HAP-1 (cell line): ENCODE results near the gene SMARCD3.

Experiments used
- DNase-seq, 2 experiments: peaks; one replicate each; pipeline ENCODE4 v3.0.0-alpha.2; 2016 to 2020; ENCODE audit warnings: low spot score in 2 of 2
- H3K27me3 ChIP-seq: fragments of 250-450 bp; sonication (Bioruptor Pico); 2 replicates; pipeline ENCODE4 v1.5.1; 2020; ENCODE audit warnings: low read depth, mild to moderate bottlenecking, moderate library complexity
- H3K36me3 ChIP-seq: fragments of 250-450 bp; sonication (Bioruptor Pico); replicated peaks from 2 replicates; pipeline ENCODE4 v1.5.1; 2020; ENCODE audit warnings: mild to moderate bottlenecking
- H3K4me1 ChIP-seq: fragments of 250-450 bp; sonication (Bioruptor Pico); 2 replicates; pipeline ENCODE4 v1.5.1; 2020; ENCODE audit warnings: mild to moderate bottlenecking
- H3K4me3 ChIP-seq: fragments of 250-450 bp; sonication (Bioruptor Pico); 2 replicates; pipeline ENCODE4 v1.5.1; 2020; ENCODE audit warnings: mild to moderate bottlenecking, moderate library complexity
- H3K9me3 ChIP-seq: fragments of 250-450 bp; sonication (Bioruptor Pico); 2 replicates; pipeline ENCODE4 v1.5.1; 2020; ENCODE audit warnings: mild to moderate bottlenecking, moderate library complexity
- in situ Hi-C: fragments of 300-500 bp; cut with MboI; formaldehyde crosslinking; loops from 3 replicates; pipeline ENCODE4 v1.14.3; 2020; ENCODE audit warnings: low sequenced_read_pairs, inconsistent platforms, mixed read lengths

SMARCD3 gene

DNA sequence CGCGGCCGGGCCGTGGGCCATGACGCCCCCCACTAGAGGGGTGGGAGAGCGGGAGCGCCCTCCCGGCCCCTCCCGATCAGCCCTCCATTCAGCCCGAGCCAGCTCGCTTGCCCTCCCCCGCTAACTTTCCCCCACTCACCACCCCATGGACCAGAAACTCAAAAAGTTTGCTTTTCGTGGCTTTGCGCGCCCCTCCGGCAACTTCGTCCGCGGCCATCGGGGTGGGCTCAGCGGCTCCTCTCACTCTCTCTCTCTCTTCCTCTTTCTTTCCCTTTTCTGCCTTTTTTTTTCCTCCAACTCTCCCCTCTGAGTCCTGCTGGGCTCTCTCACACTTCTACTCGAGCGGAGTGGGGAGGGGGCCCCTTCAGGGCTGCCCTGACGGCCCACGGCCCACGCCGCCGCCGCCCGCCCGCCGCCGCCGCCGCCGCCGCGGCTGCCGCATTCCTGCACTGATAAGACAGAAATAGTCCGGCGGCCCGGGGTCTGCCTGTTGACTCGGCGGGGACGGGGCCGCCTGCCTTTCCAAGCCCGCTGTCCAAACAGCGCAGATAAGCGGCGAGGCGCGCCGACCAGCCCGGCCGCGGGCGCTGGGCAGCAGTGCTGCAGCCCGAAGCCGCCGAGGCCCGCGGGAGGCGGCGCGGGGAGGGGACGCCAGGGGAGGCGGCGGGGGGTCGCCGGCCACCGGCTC is at the start of gene SMARCD3:
Gene SMARCD3 (minus strand): TSS at position 349 of the 688 bp plus-strand sequence. CDS start 132 bp downstream, at position 217.
- Histone ChIP-seq H3K36me3 (no peaks in the 10 kb centered on the region), H3K4me1 (peaks cover 58% of the 10 kb centered on the region), H3K27me3 (no peaks in the 10 kb centered on the region), H3K4me3 (peak within 1 kb of the TSS; percentile 46), H3K9me3 (no peaks in the 10 kb centered on the region; the same call in 1 of the 2 replicates)
- peak; percentile 34 to 79 for DNase-seq
- in situ Hi-C loops = no loop called here

DNA sequence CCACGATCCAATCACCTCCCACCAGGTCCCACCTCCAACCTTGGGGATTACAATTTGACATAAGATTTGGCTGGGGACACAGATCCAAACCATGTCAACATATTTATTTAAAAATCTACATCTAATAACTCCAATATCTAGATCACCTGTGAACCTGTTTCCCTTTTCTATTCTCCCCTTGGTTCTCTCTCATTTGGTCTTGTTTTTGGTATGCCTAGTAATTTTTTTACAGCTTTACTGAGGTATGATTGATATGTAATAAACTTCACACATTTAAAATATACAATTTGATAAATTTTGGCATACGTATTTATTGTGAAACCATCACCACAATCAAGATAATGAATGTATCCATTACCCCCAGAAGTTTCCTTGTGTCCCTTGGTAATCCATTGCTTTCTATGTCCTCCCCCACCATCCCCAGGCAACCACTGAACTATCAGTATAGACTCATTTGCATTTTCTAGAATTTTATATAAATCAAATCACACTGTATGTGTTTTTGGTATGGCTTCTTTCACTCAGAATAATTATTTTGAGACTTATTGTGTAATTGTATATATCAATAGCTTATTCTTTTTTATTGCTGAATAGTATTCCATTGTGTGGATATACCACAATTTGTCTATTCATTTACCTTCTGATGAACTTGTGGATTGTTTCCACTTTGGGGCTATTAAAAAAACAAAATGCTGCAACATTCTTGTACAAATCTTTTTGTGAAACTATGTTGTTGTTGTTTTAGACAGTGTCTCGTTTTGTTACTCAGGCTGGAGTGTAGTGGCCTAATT is 47.9 kb upstream of the SMARCD3 start:
- H3K4me1 ChIP-seq = no peaks in the 10 kb centered on the region
- H3K9me3 ChIP-seq = peaks cover 3% of the 10 kb centered on the region
- no peaks in the 10 kb centered on the region for H3K36me3 ChIP-seq
- DNase-seq = no peak
- in situ Hi-C loops = no loop called here
- H3K27me3 ChIP-seq = peaks cover 7% of the 10 kb centered on the region
- H3K4me3 ChIP-seq = no peak overlapping the region

DNA sequence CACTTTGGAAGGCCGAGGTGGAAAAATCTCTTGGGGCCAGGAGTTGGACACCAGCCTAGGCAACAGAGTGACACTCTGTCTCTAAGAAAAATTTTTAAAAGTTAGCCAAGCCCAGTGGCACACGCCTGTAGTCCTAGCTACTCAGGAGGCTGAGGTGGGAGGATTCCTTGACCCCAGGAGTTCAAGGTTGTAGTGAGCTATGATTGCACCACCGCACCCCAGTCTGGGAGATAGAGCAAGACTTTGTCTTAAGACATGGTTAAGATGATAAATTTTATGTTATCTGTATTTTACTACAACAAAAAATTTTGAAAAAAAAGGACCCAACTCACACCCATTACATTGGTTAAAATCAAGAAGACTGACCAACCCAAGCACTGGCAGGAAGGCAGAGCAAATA is 44.4 kb upstream of the SMARCD3 start:
- Histone ChIP-seq H3K4me1 (no peaks in the 10 kb centered on the region), H3K9me3 (peaks cover 3% of the 10 kb centered on the region; the same call in 1 of the 2 replicates), H3K4me3 (no peak overlapping the region), H3K36me3 (no peaks in the 10 kb centered on the region), H3K27me3 (peaks cover 15% of the 10 kb centered on the region)
- no peak for DNase-seq
- in situ Hi-C loops = no loop called here

DNA sequence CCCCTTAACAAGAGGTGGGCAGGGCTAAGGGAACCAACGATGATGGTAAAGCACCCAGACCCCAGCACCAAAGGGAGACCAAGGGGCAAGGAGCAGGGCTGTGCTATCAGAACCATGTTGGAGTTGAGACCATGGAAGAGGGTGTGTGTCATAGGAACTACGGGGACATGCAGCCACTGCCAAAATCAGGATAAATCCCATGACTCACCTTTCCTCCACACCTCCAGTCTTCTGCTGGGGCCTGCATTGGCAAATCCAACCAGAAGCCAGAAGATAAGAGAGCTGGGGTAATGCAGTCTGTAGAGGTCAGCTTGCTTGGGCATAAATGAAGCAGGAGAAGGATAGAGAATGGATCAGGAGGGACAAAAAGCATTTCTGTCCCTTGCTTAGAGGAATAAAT is 42.7 kb upstream of the SMARCD3 start:
- no peak for DNase-seq
- Histone ChIP-seq H3K36me3 (no peaks in the 10 kb centered on the region), H3K4me1 (no peaks in the 10 kb centered on the region), H3K9me3 (no peaks in the 10 kb centered on the region), H3K27me3 (peaks cover 15% of the 10 kb centered on the region), H3K4me3 (no peak overlapping the region)
- in situ Hi-C loops = no loop called here

DNA sequence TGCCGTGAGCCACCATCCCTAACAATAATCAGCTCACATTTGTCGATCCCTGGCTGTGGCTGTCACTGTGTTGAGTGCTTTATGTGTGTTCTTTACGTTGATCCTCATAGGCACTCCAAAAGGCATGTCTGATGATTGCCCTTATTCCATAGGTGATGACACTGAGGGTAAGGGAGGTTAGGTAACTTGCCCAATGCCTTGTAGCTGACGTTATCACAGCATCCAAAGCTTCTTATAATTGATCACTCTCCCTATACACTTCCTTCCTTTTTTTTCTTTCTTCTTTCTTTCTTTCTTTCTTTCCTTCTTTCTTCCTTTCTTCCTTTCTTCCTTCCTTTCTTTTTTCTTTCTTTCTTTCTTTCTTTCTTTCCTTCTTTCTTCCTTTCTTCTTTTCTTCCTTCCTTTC is 41.9 kb upstream of the SMARCD3 start:
- Histone ChIP-seq H3K4me1 (no peaks in the 10 kb centered on the region), H3K27me3 (peaks cover 15% of the 10 kb centered on the region), H3K4me3 (no peak overlapping the region), H3K36me3 (no peaks in the 10 kb centered on the region), H3K9me3 (no peaks in the 10 kb centered on the region)
- in situ Hi-C loops = no loop called here
- DNase-seq = no peak

DNA sequence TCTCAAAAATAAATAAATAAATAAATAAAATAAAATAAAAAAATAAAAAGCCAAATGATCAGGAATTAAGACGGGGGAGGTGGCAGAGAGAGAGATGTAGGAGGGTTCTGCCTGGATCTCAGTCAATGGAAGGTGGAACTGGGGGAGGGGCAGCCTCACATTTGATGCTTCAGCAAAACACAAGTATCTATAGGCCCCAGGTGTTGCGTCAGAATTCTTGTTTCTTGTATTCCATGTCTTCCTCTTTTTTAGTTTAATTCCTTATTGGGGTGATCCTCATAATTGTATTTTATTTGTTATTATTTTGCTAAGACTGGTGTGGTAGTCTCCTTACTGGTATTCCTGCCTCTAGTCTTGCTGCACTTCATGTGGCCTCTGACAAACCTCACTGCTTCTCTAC is 41.4 kb upstream of the SMARCD3 start:
- DNase-seq = no peak
- Histone ChIP-seq H3K4me1 (no peaks in the 10 kb centered on the region), H3K36me3 (no peaks in the 10 kb centered on the region), H3K27me3 (peaks cover 18% of the 10 kb centered on the region), H3K9me3 (no peaks in the 10 kb centered on the region), H3K4me3 (no peak overlapping the region)
- in situ Hi-C loops = no loop called here

DNA sequence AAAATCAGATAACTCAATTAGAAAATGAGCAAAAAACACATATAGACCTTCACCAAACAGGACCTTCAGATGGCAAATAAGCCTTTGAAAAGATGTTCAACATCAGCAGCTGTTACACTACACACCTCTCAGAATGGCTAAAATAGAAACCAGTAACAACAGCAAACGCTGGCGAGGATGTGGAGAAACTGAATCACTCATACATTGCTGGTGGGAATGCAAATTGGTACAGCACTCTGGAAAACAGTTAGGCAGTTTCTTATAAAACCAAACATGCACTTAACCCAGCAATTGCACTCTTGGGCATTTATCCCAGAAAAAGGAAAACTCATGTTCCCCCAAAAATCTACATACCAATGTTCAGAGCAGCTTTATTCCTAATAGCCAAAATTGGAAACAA is 37.7 kb upstream of the SMARCD3 start:
- in situ Hi-C loops = no loop called here
- Histone ChIP-seq H3K9me3 (peaks cover 7% of the 10 kb centered on the region), H3K4me1 (peaks cover 3% of the 10 kb centered on the region), H3K4me3 (no peak overlapping the region), H3K27me3 (peaks cover 14% of the 10 kb centered on the region; the same call in 1 of the 2 replicates), H3K36me3 (no peaks in the 10 kb centered on the region)
- no peak for DNase-seq

DNA sequence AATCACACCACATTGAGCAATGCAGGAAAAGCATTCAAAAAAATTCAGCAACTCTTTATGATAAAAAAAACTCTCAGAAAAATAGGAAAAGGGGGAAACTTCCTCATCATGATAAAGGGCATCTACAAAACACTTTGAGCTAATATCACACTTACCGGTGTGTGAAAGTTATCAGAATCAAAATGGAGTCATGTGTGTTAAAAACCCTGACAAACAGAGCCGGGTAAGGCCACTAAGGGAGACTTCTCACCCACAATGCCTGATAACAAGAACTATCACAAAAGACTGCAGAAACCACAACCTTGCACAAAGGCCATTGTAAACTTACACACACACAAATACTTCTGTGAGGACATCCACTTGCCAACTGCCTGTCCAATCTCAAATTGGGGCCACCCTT is 34.8 kb upstream of the SMARCD3 start:
- peaks cover 7% of the 10 kb centered on the region for H3K9me3 ChIP-seq
- no peak for DNase-seq
- H3K4me3 ChIP-seq = no peak overlapping the region
- in situ Hi-C loops = no loop called here
- peaks cover 3% of the 10 kb centered on the region for H3K4me1 ChIP-seq
- H3K27me3 ChIP-seq = peaks cover 9% of the 10 kb centered on the region; the same call in 1 of the 2 replicates
- no peaks in the 10 kb centered on the region for H3K36me3 ChIP-seq

DNA sequence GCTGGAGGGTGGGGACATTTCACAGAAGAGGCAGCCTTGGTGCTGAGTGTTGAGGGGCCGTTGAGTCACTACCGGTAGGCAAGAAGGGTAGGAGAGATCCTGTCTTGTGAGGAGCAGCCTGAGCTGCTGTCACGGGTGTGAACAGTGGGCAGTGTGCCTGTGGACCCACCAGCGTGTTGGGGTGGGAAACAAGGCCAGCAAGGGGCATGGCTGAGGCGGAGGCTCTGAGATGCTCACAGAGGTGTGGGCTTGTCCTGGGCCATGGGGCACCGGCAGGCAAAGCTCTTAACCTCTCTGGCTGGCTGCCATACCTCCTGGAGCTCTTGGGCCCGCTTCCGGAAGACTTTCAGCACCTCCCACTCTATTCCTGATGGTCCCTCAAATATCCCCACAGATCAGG is 33.6 kb upstream of the SMARCD3 start:
- Histone ChIP-seq H3K36me3 (no peaks in the 10 kb centered on the region), H3K27me3 (peaks cover 9% of the 10 kb centered on the region; the same call in 1 of the 2 replicates), H3K4me3 (no peak overlapping the region), H3K4me1 (peaks cover 3% of the 10 kb centered on the region), H3K9me3 (peaks cover 7% of the 10 kb centered on the region)
- in situ Hi-C loops = no loop called here
- DNase-seq = no peak

DNA sequence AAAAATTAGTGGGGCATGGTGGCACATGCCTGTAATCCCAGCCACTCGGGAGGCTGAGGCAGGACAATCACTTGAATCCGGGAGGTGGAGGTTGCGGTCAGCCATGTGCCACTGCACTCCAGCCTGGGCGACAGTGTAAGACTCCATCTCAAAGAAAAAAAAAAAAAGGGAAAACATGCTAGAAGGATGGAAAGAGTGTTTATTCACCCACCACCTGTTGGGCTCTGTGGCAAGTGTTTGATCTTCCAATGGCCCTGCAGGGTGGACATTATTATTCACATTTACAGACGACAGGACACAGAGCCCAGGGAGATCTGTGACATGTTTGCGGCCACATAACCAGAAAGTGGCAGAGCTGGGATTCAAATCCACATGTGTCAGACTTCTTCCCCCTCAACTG is 33.2 kb upstream of the SMARCD3 start:
- no peak for DNase-seq
- Histone ChIP-seq H3K36me3 (no peaks in the 10 kb centered on the region), H3K4me3 (no peak overlapping the region), H3K27me3 (peaks cover 9% of the 10 kb centered on the region; the same call in 1 of the 2 replicates), H3K9me3 (peaks cover 7% of the 10 kb centered on the region), H3K4me1 (peaks cover 3% of the 10 kb centered on the region)
- in situ Hi-C loops = no loop called here

DNA sequence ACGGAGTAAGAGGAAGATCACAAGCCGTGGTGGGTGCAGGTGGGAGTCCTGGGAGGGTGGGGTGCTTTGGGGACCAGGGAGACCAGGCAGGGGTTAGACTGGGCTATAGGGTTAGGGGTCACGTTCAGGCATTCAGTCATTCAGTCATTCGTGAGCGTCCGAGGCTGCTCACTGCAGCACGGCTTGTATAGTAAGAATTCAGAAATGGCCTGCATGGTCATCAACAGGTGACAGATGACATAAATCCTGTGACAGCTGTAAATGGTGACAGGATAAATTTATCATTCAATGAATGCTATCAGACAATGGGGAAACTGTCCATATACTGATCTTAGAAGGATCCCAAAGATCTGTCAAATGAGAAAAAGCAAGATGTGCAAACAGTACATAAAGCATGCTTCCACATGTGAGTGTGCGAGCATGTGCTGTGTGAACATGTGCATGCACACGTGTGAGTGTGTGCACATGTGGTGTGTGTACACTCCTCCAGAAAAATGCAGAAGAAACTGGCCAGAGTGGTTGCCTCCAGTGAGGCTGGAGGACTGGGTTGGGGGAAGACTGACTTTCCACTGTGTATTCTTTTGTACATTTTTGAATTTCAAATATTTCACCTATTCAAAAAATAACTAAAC is 32.0 kb upstream of the SMARCD3 start:
- in situ Hi-C loops = no loop called here
- Histone ChIP-seq H3K4me3 (no peak overlapping the region), H3K4me1 (peaks cover 3% of the 10 kb centered on the region), H3K36me3 (no peaks in the 10 kb centered on the region), H3K27me3 (peaks cover 9% of the 10 kb centered on the region; the same call in 1 of the 2 replicates), H3K9me3 (peaks cover 7% of the 10 kb centered on the region)
- DNase-seq = no peak

DNA sequence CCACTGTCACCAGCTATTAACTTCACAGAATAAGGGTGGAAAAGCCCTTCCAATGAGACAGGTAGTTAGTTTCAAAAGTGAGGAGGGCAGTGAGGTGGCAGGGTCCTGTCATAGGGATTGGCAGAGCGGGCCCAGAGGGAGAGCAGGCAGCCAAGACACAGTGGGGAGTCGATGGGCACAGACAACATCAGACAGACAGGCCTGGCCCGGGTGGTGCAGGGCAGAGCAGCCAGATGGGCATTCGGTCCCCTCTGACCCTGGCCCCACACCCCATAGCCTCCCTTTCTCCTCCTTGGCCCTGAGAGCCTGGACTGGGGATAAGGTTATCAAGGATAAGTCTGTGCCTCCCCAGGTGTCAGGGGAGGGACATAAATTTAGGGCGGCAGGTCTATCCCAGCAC is 31.4 kb upstream of the SMARCD3 start:
- peaks cover 3% of the 10 kb centered on the region for H3K4me1 ChIP-seq
- peaks cover 7% of the 10 kb centered on the region for H3K9me3 ChIP-seq
- H3K4me3 ChIP-seq = no peak overlapping the region
- in situ Hi-C loops = no loop called here
- peaks cover 5% of the 10 kb centered on the region; the same call in 1 of the 2 replicates for H3K27me3 ChIP-seq
- no peak for DNase-seq
- H3K36me3 ChIP-seq = no peaks in the 10 kb centered on the region

DNA sequence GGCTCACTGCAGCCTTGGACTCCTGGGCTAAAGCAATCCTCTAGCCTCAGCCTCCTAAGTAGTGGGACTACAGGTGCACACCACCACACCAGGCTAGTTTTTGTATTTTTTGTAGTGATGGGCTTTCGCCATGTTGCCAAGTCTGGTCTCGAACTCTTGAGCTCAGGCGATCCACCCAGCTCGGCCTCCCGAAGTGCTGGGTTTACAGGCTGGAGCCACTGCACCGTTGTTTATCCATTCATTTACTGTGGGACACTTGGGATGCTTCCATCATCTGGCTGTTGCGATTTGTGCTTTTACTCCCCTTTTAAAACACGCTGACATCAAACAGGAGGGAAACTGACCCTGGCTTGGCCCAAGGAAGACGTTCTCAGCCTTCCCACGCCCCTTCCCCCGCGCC is 30.5 kb upstream of the SMARCD3 start:
- no peak for DNase-seq
- no peaks in the 10 kb centered on the region for H3K36me3 ChIP-seq
- peaks cover 7% of the 10 kb centered on the region for H3K9me3 ChIP-seq
- H3K4me1 ChIP-seq = peaks cover under 1% of the 10 kb centered on the region; the same call in 1 of the 2 replicates
- in situ Hi-C loops = no loop called here
- H3K27me3 ChIP-seq = 0 out of 2 replicates have a peak, but pooled peaks cover under 1% of the 10 kb centered on the region
- no peak overlapping the region for H3K4me3 ChIP-seq

DNA sequence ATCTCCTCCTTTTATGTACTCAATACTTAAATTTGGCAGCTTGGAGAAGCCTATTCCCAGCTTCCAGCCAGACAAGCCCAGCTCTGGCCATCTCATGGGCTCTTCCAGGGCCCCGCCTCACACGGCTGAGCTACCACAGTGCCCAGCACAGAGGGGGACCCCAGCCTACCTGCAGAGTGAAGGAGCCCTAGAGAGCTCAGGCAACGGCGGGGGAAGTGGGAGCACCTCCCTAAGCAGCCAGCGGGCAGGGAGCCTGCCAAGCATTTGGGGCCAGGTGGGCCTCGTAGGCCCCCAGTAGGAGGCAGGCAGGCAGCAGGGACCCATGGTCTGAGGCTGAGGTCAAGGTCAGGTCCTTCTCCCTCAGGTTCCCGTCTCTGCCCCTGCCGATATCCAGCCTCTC is 29.1 kb upstream of the SMARCD3 start:
- in situ Hi-C loops = no loop called here
- no peaks in the 10 kb centered on the region for H3K27me3 ChIP-seq

More for the DNA sequence above, 29.1 kb upstream of the SMARCD3 start:
- no peaks in the 10 kb centered on the region for H3K36me3 ChIP-seq
- H3K9me3 ChIP-seq = no peaks in the 10 kb centered on the region
- no peak overlapping the region for H3K4me3 ChIP-seq
- no peaks in the 10 kb centered on the region for H3K4me1 ChIP-seq
- no peak for DNase-seq
